ENCODE results near the gene CACNA2D3. TPM values are rescaled to one million over a fixed set of nuclear protein-coding genes. Genes with fewer than 3 reads are reported as not detected.

The CACNA2D3 gene
- total RNA-seq, 1 donor from 2014 or later = 0.70 TPM

DNA sequence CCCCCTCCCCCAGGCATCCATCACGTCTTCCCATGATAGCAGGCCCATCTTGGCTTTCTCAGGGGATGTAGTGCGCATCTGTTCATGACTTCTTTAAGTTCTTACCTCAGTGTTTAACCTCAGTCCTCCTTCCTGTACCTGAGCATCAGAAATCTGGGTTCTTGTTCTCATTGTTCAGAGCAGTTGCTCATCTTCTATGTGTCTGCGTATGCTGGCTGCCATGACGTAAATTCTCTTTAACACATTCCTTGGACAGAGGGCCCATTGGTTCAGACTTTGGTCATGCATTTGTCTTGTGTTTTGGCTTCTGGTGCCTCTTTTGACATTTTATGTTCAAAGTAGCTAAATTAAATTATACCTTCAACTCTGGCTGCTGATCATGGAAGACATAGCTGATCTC is 227.3 kb downstream of the CACNA2D3 start:
- peaks cover 2% of the 10 kb centered on the region for H3K27me3 Mint-ChIP-seq (ENCODE audit: low read depth, unreplicated experiment)
- Histone ChIP-seq H3K79me2 (ENCODE audit: insufficient read depth, low read length) (no peaks in the 10 kb centered on the region), H3K27me3 (ENCODE audit: insufficient read depth, low read length) (no peaks in the 10 kb centered on the region), H4K20me1 (ENCODE audit: insufficient read depth, low read length) (no peaks in the 10 kb centered on the region), H3K36me3 (ENCODE audit: insufficient read depth, low read length) (no peaks in the 10 kb centered on the region), H3K27ac (ENCODE audit: low read depth, low read length) (no peak overlapping the region), H3K4me3 (ENCODE audit: insufficient read depth, low read depth, low read length) (no peak overlapping the region), H2AFZ (ENCODE audit: low read depth, low read length) (no peak overlapping the region), H3K9ac (ENCODE audit: low read length) (no peak overlapping the region), H3K4me1 (ENCODE audit: insufficient read depth, low read length) (no peaks in the 10 kb centered on the region), H3K4me2 (ENCODE audit: low read length) (no peak overlapping the region), H3K9me3 (ENCODE audit: insufficient read depth, low read depth, low read length) (no peaks in the 10 kb centered on the region)
- no peak overlapping the region for H3K4me3 Mint-ChIP-seq (ENCODE audit: unreplicated experiment)
- no peaks in the 10 kb centered on the region for H3K4me1 Mint-ChIP-seq (ENCODE audit: low read depth, unreplicated experiment)
- no peak for DNase-seq (ENCODE audit: low read depth)
- H3K36me3 Mint-ChIP-seq (ENCODE audit: low read depth, unreplicated experiment) = no peaks in the 10 kb centered on the region
- H3K9me3 Mint-ChIP-seq (ENCODE audit: unreplicated experiment) = no peaks in the 10 kb centered on the region
- no peak for TF ChIP-seq EZH2 (IDR thresholded peaks at IDR 0.05; ENCODE audit: insufficient read depth, low read length)
- TF ChIP-seq CTCF (IDR thresholded peaks at IDR 0.05; ENCODE audit: insufficient read depth, low read depth, low read length) = no peak
- H3K27ac Mint-ChIP-seq (ENCODE audit: unreplicated experiment) = no peak overlapping the region
- FAIRE-seq = no peak

- H3K27me3 Mint-ChIP-seq (ENCODE audit: low read depth, unreplicated experiment) = peaks cover 2% of the 10 kb centered on the region
Measured at GRCh38 chr3:54353546-54353945, 231.2 kb downstream of the CACNA2D3 start.

More at GRCh38 chr3:54353546-54353945, 231.2 kb downstream of the CACNA2D3 start:
- Histone ChIP-seq H3K36me3 (ENCODE audit: insufficient read depth, low read length) (no peaks in the 10 kb centered on the region), H3K79me2 (ENCODE audit: insufficient read depth, low read length) (no peaks in the 10 kb centered on the region), H3K4me2 (ENCODE audit: low read length) (no peak overlapping the region), H3K4me1 (ENCODE audit: insufficient read depth, low read length) (peaks cover 5% of the 10 kb centered on the region), H3K27ac (ENCODE audit: low read depth, low read length) (no peak overlapping the region), H3K9me3 (ENCODE audit: insufficient read depth, low read depth, low read length) (no peaks in the 10 kb centered on the region), H3K27me3 (ENCODE audit: insufficient read depth, low read length) (no peaks in the 10 kb centered on the region), H4K20me1 (ENCODE audit: insufficient read depth, low read length) (no peaks in the 10 kb centered on the region), H2AFZ (ENCODE audit: low read depth, low read length) (no peak overlapping the region), H3K9ac (ENCODE audit: low read length) (no peak overlapping the region), H3K4me3 (ENCODE audit: insufficient read depth, low read depth, low read length) (no peak overlapping the region)
- Mint-ChIP-seq H3K27ac (ENCODE audit: unreplicated experiment) (no peak overlapping the region), H3K4me3 (ENCODE audit: unreplicated experiment) (no peak overlapping the region), H3K4me1 (ENCODE audit: low read depth, unreplicated experiment) (no peaks in the 10 kb centered on the region), H3K9me3 (ENCODE audit: unreplicated experiment) (peaks cover 1% of the 10 kb centered on the region), H3K36me3 (ENCODE audit: low read depth, unreplicated experiment) (no peaks in the 10 kb centered on the region)
- TF ChIP-seq EZH2 (IDR thresholded peaks at IDR 0.05; ENCODE audit: insufficient read depth, low read length) (no peak), CTCF (IDR thresholded peaks at IDR 0.05; ENCODE audit: insufficient read depth, low read depth, low read length) (no peak)
- no peak for DNase-seq (ENCODE audit: low read depth)
- no peak for FAIRE-seq
